GM23338 (cell line): ENCODE data around the gene MRPL18. TPM values are rescaled to one million over a fixed set of nuclear protein-coding genes. Genes with fewer than 3 reads are reported as not detected.

Experiments
- ATAC-seq: fragments of 200-7000 bp; cut with Tn5 transposase; 3 replicates; pipeline ENCODE4 v1.9.1; 2020
- DNase-seq: peaks from one replicate; pipeline ENCODE4 v3.0.0-alpha.2; 2015; ENCODE audit warnings: low spot score
- H2AFZ ChIP-seq: fragments of 200-600 bp; sonication (generic); 2 replicates; pipeline ENCODE4 v1.8.0; 2016; ENCODE audit warnings: antibody characterized with exemption, mild to moderate bottlenecking, moderate library complexity
- H3F3A ChIP-seq: fragments of 200-600 bp; sonication (generic); replicated peaks from 2 replicates; pipeline ENCODE4 v1.8.0; 2017; ENCODE audit warnings: antibody characterized with exemption, mixed run types, low read depth
- H3K27ac ChIP-seq: fragments of 200-600 bp; sonication (generic); 2 replicates; pipeline ENCODE4 v1.6.1; 2016; ENCODE audit warnings: low read depth
- H3K27me3 ChIP-seq: fragments of 200-600 bp; sonication (generic); 2 replicates; pipeline ENCODE4 v1.8.0; 2016; ENCODE audit warnings: mild to moderate bottlenecking, mixed run types, moderate library complexity; ENCODE audit not compliant: insufficient read depth
- H3K36me3 ChIP-seq: fragments of 200-600 bp; sonication (generic); 2 replicates; pipeline ENCODE4 v1.8.0; 2016; ENCODE audit warnings: mild to moderate bottlenecking; ENCODE audit not compliant: insufficient read depth
- H3K4me1 ChIP-seq: fragments of 200-600 bp; sonication (generic); 2 replicates; pipeline ENCODE4 v1.8.0; 2016; ENCODE audit warnings: mild to moderate bottlenecking, moderate library complexity; ENCODE audit not compliant: insufficient read depth
- H3K4me2 ChIP-seq: fragments of 200-600 bp; sonication (generic); 2 replicates; pipeline ENCODE4 v1.7.1; 2017; ENCODE audit warnings: mixed run types
- H3K4me3 ChIP-seq: fragments of 200-600 bp; sonication (generic); 2 replicates; pipeline ENCODE4 v1.6.1; 2016; ENCODE audit warnings: mixed run types
- H3K79me2 ChIP-seq: fragments of 200-600 bp; sonication (generic); replicated peaks from 2 replicates; pipeline ENCODE4 v1.8.0; 2017; ENCODE audit warnings: mild to moderate bottlenecking; ENCODE audit not compliant: insufficient read depth
- H3K9me2 ChIP-seq: fragments of 200-600 bp; sonication (generic); 2 replicates; pipeline ENCODE4 v1.8.0; 2017; ENCODE audit not compliant: insufficient read depth
- H4K20me1 ChIP-seq: fragments of 200-600 bp; sonication (generic); replicated peaks from 2 replicates; pipeline ENCODE4 v1.8.0; 2017; ENCODE audit warnings: mild to moderate bottlenecking; ENCODE audit not compliant: insufficient read depth
- H3K27ac Mint-ChIP-seq: 2 replicates; pipeline ENCODE4 v1.8.0; 2020; ENCODE audit warnings: inconsistent platforms, mild to moderate bottlenecking, moderate library complexity, mixed read lengths
- H3K27me3 Mint-ChIP-seq: 3 replicates; pipeline ENCODE4 v1.8.0; 2022; ENCODE audit warnings: low read depth, mild to moderate bottlenecking, moderate library complexity, mixed read lengths, inconsistent platforms; ENCODE audit not compliant: insufficient read depth, poor library complexity
- H3K36me3 Mint-ChIP-seq: 3 replicates; pipeline ENCODE4 v1.8.0; 2021; ENCODE audit warnings: low read depth, mild to moderate bottlenecking, inconsistent platforms, moderate library complexity, mixed read lengths
- H3K4me1 Mint-ChIP-seq: 3 replicates; pipeline ENCODE4 v1.8.0; 2020; ENCODE audit warnings: mild to moderate bottlenecking, inconsistent platforms, mixed read lengths
- H3K4me3 Mint-ChIP-seq: 3 replicates; pipeline ENCODE4 v1.8.0; 2021; ENCODE audit warnings: moderate library complexity, mild to moderate bottlenecking, inconsistent platforms, mixed read lengths
- H3K9me3 Mint-ChIP-seq: 3 replicates; pipeline ENCODE4 v1.8.0; 2020; ENCODE audit warnings: moderate library complexity, mild to moderate bottlenecking, inconsistent platforms, mixed read lengths
- CREB1 ChIP-seq: fragments of 250-450 bp; sonication (Bioruptor Pico); IDR thresholded peaks from 2 replicates; pipeline ENCODE4 v1.5.0; 2020; ENCODE audit warnings: low read depth, mild to moderate bottlenecking, moderate library complexity
- CTCF ChIP-seq, 2 experiments: fragments of 200-600 bp in 1 of 2; sonication (generic) in 1 of 2; conservative IDR thresholded peaks; 2 replicates each; pipeline versions ENCODE4 v1.5.1 to v1.6.1; 2016 to 2017; ENCODE audit warnings: antibody characterized with exemption in 2 of 2, low read depth in 2 of 2, mild to moderate bottlenecking in 2 of 2, moderate library complexity in 1 of 2
- ETS1 ChIP-seq: IDR thresholded peaks from 2 replicates; pipeline ENCODE4 v1.6.1; 2016; ENCODE audit warnings: antibody characterized with exemption
- EZH2 ChIP-seq: fragments of 200-600 bp; sonication (generic); IDR thresholded peaks from one replicate; pipeline ENCODE4 v1.8.0; 2017; ENCODE audit warnings: antibody characterized with exemption, mild to moderate bottlenecking, low read depth; ENCODE audit not compliant: unreplicated experiment
- EZH2phosphoT487 ChIP-seq: fragments of 200-600 bp; sonication (generic); IDR thresholded peaks from one replicate; pipeline ENCODE4 v1.8.1; 2018; ENCODE audit warnings: antibody characterized with exemption; ENCODE audit not compliant: unreplicated experiment
- JUNB ChIP-seq: IDR thresholded peaks from one replicate; pipeline ENCODE4 v1.6.1; 2016; ENCODE audit warnings: antibody characterized with exemption; ENCODE audit not compliant: unreplicated experiment
- NANOG ChIP-seq: IDR thresholded peaks from 2 replicates; pipeline ENCODE4 v1.6.1; 2016; ENCODE audit warnings: antibody characterized with exemption, borderline replicate concordance
- POLR2AphosphoS5 ChIP-seq: IDR thresholded peaks from 2 replicates; pipeline ENCODE4 v1.6.1; 2016; ENCODE audit warnings: antibody characterized with exemption, low read depth
- STAT1 ChIP-seq: IDR thresholded peaks from one replicate; pipeline ENCODE4 v1.6.1; 2016; ENCODE audit warnings: antibody characterized with exemption; ENCODE audit not compliant: unreplicated experiment
- ZNF114 ChIP-seq: fragments of 250-450 bp; sonication (Bioruptor Pico); IDR thresholded peaks from 2 replicates; pipeline ENCODE4 v1.5.0; 2020; ENCODE audit warnings: mild to moderate bottlenecking, moderate library complexity
- ZNF331 ChIP-seq: fragments of 250-450 bp; sonication (Bioruptor Pico); IDR thresholded peaks from 2 replicates; pipeline ENCODE4 v1.5.0; 2020; ENCODE audit warnings: low read depth, mild to moderate bottlenecking, moderate library complexity
- ZNF462 ChIP-seq: fragments of 250-450 bp; sonication (Bioruptor Pico); IDR thresholded peaks from 2 replicates; pipeline ENCODE4 v1.5.0; 2020; ENCODE audit warnings: mild to moderate bottlenecking, moderate library complexity
- polyA plus RNA-seq: library from polyadenylated mRNA; unstranded; fragments of >200 nt; fragmentation: Nextera tagmentation; extraction: Ambion mirVana; gene quantifications from 2 replicates; pipeline ENCODE4 v1.2.1, GENCODE V29; 2016
- total RNA-seq: library from RNA; depleted of rRNA; stranded (reverse); fragments of >200 nt; shearing (Covaris generic); gene quantifications from 2 replicates; pipeline ENCODE4 v1.2.3, GENCODE V29; 2014
- TF ChIP-seq, protein P1 (sequence below): IDR thresholded peaks from one replicate; pipeline ENCODE4 v1.6.1; 2018; ENCODE audit warnings: antibody characterized with exemption; ENCODE audit not compliant: unreplicated experiment

Gene MRPL18
- total and polyA plus RNA-seq, 2 experiments from 2014 or later, result 91.4 to 228 TPM

DNA sequence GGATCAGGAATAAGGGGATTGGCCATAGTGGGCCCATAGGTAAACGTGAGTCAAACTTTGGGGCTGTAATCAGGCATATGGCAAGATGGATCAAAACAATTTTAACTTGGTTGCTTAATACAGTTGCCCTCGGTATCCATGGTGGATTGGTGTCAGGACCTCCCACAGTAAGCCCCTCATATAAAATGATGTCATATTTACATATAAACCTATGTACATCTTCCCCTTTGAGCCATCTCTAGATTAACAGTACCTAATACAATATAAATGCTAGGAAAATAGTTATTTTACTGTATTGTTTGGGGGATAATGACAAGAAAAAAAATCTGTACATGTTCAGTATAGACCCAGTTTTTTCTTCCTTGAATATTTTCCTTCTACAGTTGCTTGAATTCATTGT is 35.9 kb upstream of the MRPL18 start:
- TF ChIP-seq POLR2AphosphoS5 (no peak), ETS1 (no peak), NANOG (no peak), EZH2phosphoT487 (no peak), ZNF114 (CRISPR knock-in tag) (no peak), STAT1 (no peak), JUNB (no peak), ZNF331 (CRISPR knock-in tag) (no peak), CTCF (conservative IDR thresholded peaks at IDR 0.05; ENCODE audit: low read depth in 2 of 2) (no peak), EZH2 (no peak), CREB1 (CRISPR knock-in tag) (no peak), ZNF462 (CRISPR knock-in tag) (no peak)
- TF ChIP-seq, protein P1, sequence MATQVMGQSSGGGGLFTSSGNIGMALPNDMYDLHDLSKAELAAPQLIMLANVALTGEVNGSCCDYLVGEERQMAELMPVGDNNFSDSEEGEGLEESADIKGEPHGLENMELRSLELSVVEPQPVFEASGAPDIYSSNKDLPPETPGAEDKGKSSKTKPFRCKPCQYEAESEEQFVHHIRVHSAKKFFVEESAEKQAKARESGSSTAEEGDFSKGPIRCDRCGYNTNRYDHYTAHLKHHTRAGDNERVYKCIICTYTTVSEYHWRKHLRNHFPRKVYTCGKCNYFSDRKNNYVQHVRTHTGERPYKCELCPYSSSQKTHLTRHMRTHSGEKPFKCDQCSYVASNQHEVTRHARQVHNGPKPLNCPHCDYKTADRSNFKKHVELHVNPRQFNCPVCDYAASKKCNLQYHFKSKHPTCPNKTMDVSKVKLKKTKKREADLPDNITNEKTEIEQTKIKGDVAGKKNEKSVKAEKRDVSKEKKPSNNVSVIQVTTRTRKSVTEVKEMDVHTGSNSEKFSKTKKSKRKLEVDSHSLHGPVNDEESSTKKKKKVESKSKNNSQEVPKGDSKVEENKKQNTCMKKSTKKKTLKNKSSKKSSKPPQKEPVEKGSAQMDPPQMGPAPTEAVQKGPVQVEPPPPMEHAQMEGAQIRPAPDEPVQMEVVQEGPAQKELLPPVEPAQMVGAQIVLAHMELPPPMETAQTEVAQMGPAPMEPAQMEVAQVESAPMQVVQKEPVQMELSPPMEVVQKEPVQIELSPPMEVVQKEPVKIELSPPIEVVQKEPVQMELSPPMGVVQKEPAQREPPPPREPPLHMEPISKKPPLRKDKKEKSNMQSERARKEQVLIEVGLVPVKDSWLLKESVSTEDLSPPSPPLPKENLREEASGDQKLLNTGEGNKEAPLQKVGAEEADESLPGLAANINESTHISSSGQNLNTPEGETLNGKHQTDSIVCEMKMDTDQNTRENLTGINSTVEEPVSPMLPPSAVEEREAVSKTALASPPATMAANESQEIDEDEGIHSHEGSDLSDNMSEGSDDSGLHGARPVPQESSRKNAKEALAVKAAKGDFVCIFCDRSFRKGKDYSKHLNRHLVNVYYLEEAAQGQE, result no peak
- Histone ChIP-seq H2AFZ (no peak overlapping the region), H3K27ac (0 out of 2 replicates have a peak overlapping the region, but pooled peaks have one; percentile 17), H3K36me3 (peaks cover 59% of the 10 kb centered on the region; the same call in 1 of the 2 replicates), H3K4me3 (no peak overlapping the region), H3K4me1 (0 out of 2 replicates have a peak, but pooled peaks cover under 1% of the 10 kb centered on the region), H3K9me2 (no peaks in the 10 kb centered on the region), H4K20me1 (no peaks in the 10 kb centered on the region), H3F3A (peaks cover 2% of the 10 kb centered on the region; the same call in 1 of the 2 replicates), H3K27me3 (no peaks in the 10 kb centered on the region), H3K79me2 (peaks cover 16% of the 10 kb centered on the region; the same call in 1 of the 2 replicates), H3K4me2 (no peak overlapping the region)
- Mint-ChIP-seq H3K27me3 (no peaks in the 10 kb centered on the region), H3K36me3 (peaks cover 85% of the 10 kb centered on the region), H3K4me1 (peaks cover 11% of the 10 kb centered on the region), H3K4me3 (no peak overlapping the region), H3K9me3 (no peaks in the 10 kb centered on the region), H3K27ac (no peak overlapping the region)
- DNase-seq, result no peak
- no peak for ATAC-seq
